SK-N-SH (cell line): ENCODE measurements around the gene FAM76B. TPM values are rescaled to one million over a fixed set of nuclear protein-coding genes. Genes with fewer than 3 reads are reported as not detected.

ENCODE experiments used
- CTCF ChIA-PET: fragments of 300-600, 350-600 bp; formaldehyde crosslinking; extraction: SDS; loops from one replicate; lab custom pipeline; 2021; lab: Yijun Ruan, JAX
- POLR2A ChIA-PET: fragments of 350-600 bp; sonication (Branson Sonifier 250); formaldehyde crosslinking; extraction: SDS; loops from one replicate; lab custom pipeline; 2020; ENCODE audit warnings: antibody characterized with exemption, inconsistent platforms; lab: Yijun Ruan, JAX
- DNase-seq: peaks from one replicate; pipeline ENCODE4 v3.0.0; 2012
- H2AFZ ChIP-seq: fragments of 200-600 bp; sonication (generic); 2 replicates; pipeline ENCODE4 v1.8.1; 2016; ENCODE audit warnings: antibody characterized with exemption, mild to moderate bottlenecking, low read depth
- H3F3A ChIP-seq: fragments of 200-600 bp; sonication (generic); replicated peaks from 2 replicates; pipeline ENCODE3; 2016; ENCODE audit warnings: antibody characterized with exemption, mild to moderate bottlenecking; ENCODE audit not compliant: insufficient read depth
- H3K27ac ChIP-seq, 2 experiments: fragments of 200-500 bp in 1 of 2; fragments of 200-600 bp in 1 of 2; sonication (Bioruptor generic) in 1 of 2; sonication (generic), shearing (Covaris generic) in 1 of 2; 2 replicates each; pipeline versions ENCODE4 v1.5.1 to v1.6.1; 2014 to 2016; ENCODE audit warnings: low read depth in 2 of 2, inconsistent platforms in 1 of 2, low read length in 1 of 2, mild to moderate bottlenecking in 1 of 2, mixed read lengths in 1 of 2
- H3K27me3 ChIP-seq: fragments of 200-600 bp; sonication (generic), shearing (Covaris generic); 2 replicates; pipeline ENCODE4 v1.6.1; 2016; ENCODE audit warnings: mixed run types; ENCODE audit not compliant: insufficient read depth
- H3K36me3 ChIP-seq, 2 experiments: fragments of 200-500 bp in 1 of 2; fragments of 200-600 bp in 1 of 2; sonication (Bioruptor generic) in 1 of 2; sonication (generic) in 1 of 2; replicated peaks in 1 of 2; 2 replicates each; pipeline versions ENCODE3 to v1.5.1; 2014 to 2016; ENCODE audit warnings: low read length in 1 of 2, mild to moderate bottlenecking in 1 of 2; ENCODE audit not compliant: insufficient read depth in 2 of 2, control insufficient read depth in 1 of 2
- H3K4me1 ChIP-seq, 2 experiments: fragments of 200-500 bp in 1 of 2; fragments of 200-600 bp in 1 of 2; sonication (Bioruptor generic) in 1 of 2; sonication (generic), shearing (Covaris generic) in 1 of 2; 2 replicates each; pipeline versions ENCODE4 v1.5.1 to v1.6.1; 2014 to 2016; ENCODE audit warnings: low read depth in 1 of 2, low read length in 1 of 2, mixed run types in 1 of 2; ENCODE audit not compliant: insufficient read depth in 2 of 2, control insufficient read depth in 1 of 2
- H3K4me2 ChIP-seq: fragments of 200-600 bp; sonication (generic), shearing (Covaris generic); 2 replicates; pipeline ENCODE4 v1.6.1; 2017; ENCODE audit warnings: mixed run types
- H3K4me3 ChIP-seq, 2 experiments: fragments of 200-500 bp in 1 of 2; fragments of 200-600 bp in 1 of 2; sonication (Bioruptor generic) in 1 of 2; sonication (generic), shearing (Covaris generic) in 1 of 2; 2 replicates each; pipeline versions ENCODE4 v1.5.1 to v1.8.1; 2014 to 2016; ENCODE audit warnings: low read depth in 2 of 2, inconsistent platforms in 1 of 2, low read length in 1 of 2, mild to moderate bottlenecking in 1 of 2, mixed read lengths in 1 of 2, moderate library complexity in 1 of 2
- H3K79me2 ChIP-seq: fragments of 200-600 bp; sonication (generic); 2 replicates; pipeline ENCODE4 v1.8.1; 2017; ENCODE audit warnings: mild to moderate bottlenecking; ENCODE audit not compliant: insufficient read depth
- H3K9ac ChIP-seq: fragments of 200-600 bp; sonication (generic); 2 replicates; pipeline ENCODE4 v1.6.1; 2017; ENCODE audit warnings: mixed run types
- H3K9me2 ChIP-seq: fragments of 200-600 bp; sonication (generic); 2 replicates; pipeline ENCODE4 v1.6.1; 2017; ENCODE audit warnings: mixed run types
- H3K9me3 ChIP-seq: fragments of 200-600 bp; sonication (generic); 2 replicates; pipeline ENCODE4 v1.6.1; 2017; ENCODE audit warnings: mixed run types, mild to moderate bottlenecking, moderate library complexity
- H4K20me1 ChIP-seq: fragments of 200-600 bp; sonication (generic); 2 replicates; pipeline ENCODE4 v1.6.1; 2017; ENCODE audit warnings: mild to moderate bottlenecking, mixed run types; ENCODE audit not compliant: insufficient read depth
- EZH2phosphoT487 ChIP-seq: fragments of 200-600 bp; sonication (generic); IDR thresholded peaks from 2 replicates; pipeline ENCODE4 v1.6.1; 2017; ENCODE audit warnings: low read depth, mixed run types, mild to moderate bottlenecking, antibody characterized with exemption, moderate library complexity, borderline replicate concordance
- FOSL2 ChIP-seq: IDR thresholded peaks from 2 replicates; pipeline ENCODE4 v1.4.0; 2012; ENCODE audit warnings: low read depth, mild to moderate bottlenecking, moderate library complexity, borderline replicate concordance
- FOXJ3 ChIP-seq: sonication (generic); formaldehyde crosslinking; IDR thresholded peaks from 2 replicates; pipeline ENCODE4 v1.5.1; 2020; ENCODE audit warnings: mild to moderate bottlenecking, missing genetic modification reagents
- FOXM1 ChIP-seq: IDR thresholded peaks from 2 replicates; pipeline ENCODE4 v1.4.0; 2012; ENCODE audit warnings: low read depth, mild to moderate bottlenecking
- GABPA ChIP-seq: IDR thresholded peaks from 2 replicates; pipeline ENCODE4 v1.4.0; 2012; ENCODE audit warnings: low read depth, mild to moderate bottlenecking
- NFIC ChIP-seq: IDR thresholded peaks from 2 replicates; pipeline ENCODE4 v1.4.0; 2012; ENCODE audit warnings: borderline replicate concordance
- POLR2AphosphoS5 ChIP-seq: IDR thresholded peaks from 2 replicates; pipeline ENCODE4 v1.6.1; 2012; ENCODE audit warnings: low read depth, low read length
- REST ChIP-seq: IDR thresholded peaks from 2 replicates; pipeline ENCODE4 v1.6.1; 2012; ENCODE audit warnings: mild to moderate bottlenecking, low read depth, low read length, moderate library complexity
- RFX5 ChIP-seq: IDR thresholded peaks from 2 replicates; pipeline ENCODE4 v1.6.1; 2012; ENCODE audit warnings: mild to moderate bottlenecking, improper control_type of control experiment, low read length
- SIN3A ChIP-seq: IDR thresholded peaks from 2 replicates; pipeline ENCODE4 v1.6.1; 2012; ENCODE audit warnings: low read depth, mild to moderate bottlenecking, low read length, moderate library complexity, borderline replicate concordance
- SMC3 ChIP-seq: IDR thresholded peaks from 2 replicates; pipeline ENCODE4 v1.6.1; 2012; ENCODE audit warnings: low read depth, low read length, improper control_type of control experiment
- TAF1 ChIP-seq: IDR thresholded peaks from 2 replicates; pipeline ENCODE4 v1.6.1; 2012; ENCODE audit warnings: low read depth, mild to moderate bottlenecking, low read length, moderate library complexity, borderline replicate concordance
- TCF12 ChIP-seq: IDR thresholded peaks from 2 replicates; pipeline ENCODE4 v1.4.0; 2012
- TEAD4 ChIP-seq: IDR thresholded peaks from 2 replicates; pipeline ENCODE4 v1.4.0; 2012; ENCODE audit warnings: mild to moderate bottlenecking, borderline replicate concordance; ENCODE audit not compliant: insufficient read depth
- USF1 ChIP-seq: IDR thresholded peaks from 2 replicates; pipeline ENCODE4 v1.4.0; 2012; ENCODE audit warnings: low read depth, borderline replicate concordance
- USF2 ChIP-seq: fragments of 150-350 bp; IDR thresholded peaks from 2 replicates; pipeline ENCODE4 v1.6.1; 2017; ENCODE audit warnings: antibody characterized with exemption, low read length, low read depth, borderline replicate concordance
- YY1 ChIP-seq: IDR thresholded peaks from 2 replicates; pipeline ENCODE4 v1.4.0; 2012; ENCODE audit warnings: low read depth, mild to moderate bottlenecking
- WGBS: methylation state at CpG from one replicate; pipeline ENCODE4 v1.1.6; 2017; ENCODE audit warnings: low lambda C conversion rate; 5-methylcytosine and 5-hydroxymethylcytosine counted together
- polyA plus RNA-seq, 3 experiments: library from polyadenylated mRNA; depleted of rRNA; stranded (reverse); fragments of >200 nt; gene quantifications; 2 replicates each; pipeline ENCODE4 v1.2.3, GENCODE V29; 2012
- TF ChIP-seq, protein P1 (sequence below): IDR thresholded peaks from 2 replicates; pipeline ENCODE4; 2012

FAM76B gene
- polyA plus RNA-seq, 1 of the 3 experiments (the other 2 are of a cell fraction), result 15.4 TPM

DNA sequence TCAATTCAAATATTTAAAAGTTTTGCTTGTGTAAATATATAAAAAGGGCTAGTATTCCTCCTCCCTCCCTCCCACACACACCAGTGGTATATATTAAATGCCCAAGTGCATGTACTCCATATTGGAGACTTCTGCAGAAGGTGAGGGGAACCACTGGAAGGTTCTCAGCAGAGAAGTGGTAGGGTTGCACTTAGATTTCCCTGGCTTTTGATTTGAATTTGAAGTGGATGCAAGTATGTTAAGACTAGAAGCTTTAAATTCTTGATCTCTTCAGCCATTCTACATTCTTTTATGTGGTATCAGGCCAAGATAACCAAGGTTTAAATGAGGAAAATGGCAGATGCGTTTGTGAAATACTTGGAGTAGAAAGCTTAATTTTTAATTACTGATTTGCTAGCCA is 43.8 kb upstream of the FAM76B start:
- Histone ChIP-seq H3K4me1 (peaks cover 2 to 10% of the 10 kb centered on the region in 2 experiments; a peak in 3 of 4 replicates), H3K4me2 (no peak overlapping the region), H3K27ac (no peak overlapping the region), H3K36me3 (peaks cover 68 to 86% of the 10 kb centered on the region in 2 experiments), H3K9me2 (no peaks in the 10 kb centered on the region), H4K20me1 (no peaks in the 10 kb centered on the region), H3K9ac (no peak overlapping the region), H3K79me2 (no peaks in the 10 kb centered on the region), H3K4me3 (no peak overlapping the region), H3K9me3 (no peaks in the 10 kb centered on the region), H3K27me3 (no peaks in the 10 kb centered on the region), H3F3A (peaks cover 42% of the 10 kb centered on the region), H2AFZ (no peak overlapping the region)
- TF ChIP-seq NFIC (no peak), TCF12 (no peak), FOXM1 (no peak)
- POLR2A ChIA-PET, result no interaction called here
- 90% methylated on average over 1 of the region's 1 CpG for WGBS
- DNase-seq, result no peak
- CTCF ChIA-PET, result interaction anchor here (0.6 to 1.7 kb wide), 3 partner anchors 508 to 593 kb away, joined by 3 to 6 read pairs (median 3); no protein-coding TSS in a partner anchor

DNA sequence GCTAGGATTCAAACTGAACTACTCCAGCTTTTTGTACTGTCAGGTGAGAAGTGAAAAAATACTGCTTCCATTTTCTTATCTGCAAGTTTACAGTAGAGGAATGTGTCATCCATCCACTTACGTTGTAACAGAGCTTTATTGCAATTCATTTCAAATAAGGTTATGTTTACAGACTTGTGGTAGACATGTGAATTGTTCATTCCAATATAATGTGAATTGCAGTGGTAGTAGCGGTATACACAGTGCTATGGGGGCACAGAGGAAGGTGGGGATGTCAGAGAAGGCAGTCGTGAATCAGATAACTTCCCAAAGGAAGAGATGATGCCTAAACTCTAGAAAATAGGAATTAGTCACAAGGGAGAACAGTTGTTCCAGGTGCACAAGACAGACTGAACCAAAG is 43.2 kb upstream of the FAM76B start:
- no peaks in the 10 kb centered on the region for H4K20me1 ChIP-seq
- H3K79me2 ChIP-seq, result no peaks in the 10 kb centered on the region
- POLR2A ChIA-PET, result no interaction called here
- TF ChIP-seq FOXJ3 (no peak), TCF12 (no peak), EZH2phosphoT487 (no peak), POLR2AphosphoS5 (no peak), YY1 (no peak), USF2 (no peak), FOSL2 (no peak), FOXM1 (no peak), RFX5 (no peak), USF1 (no peak), TEAD4 (no peak), GABPA (no peak), REST (no peak), SMC3 (no peak), TAF1 (no peak), SIN3A (no peak)
- TF ChIP-seq, protein P1, sequence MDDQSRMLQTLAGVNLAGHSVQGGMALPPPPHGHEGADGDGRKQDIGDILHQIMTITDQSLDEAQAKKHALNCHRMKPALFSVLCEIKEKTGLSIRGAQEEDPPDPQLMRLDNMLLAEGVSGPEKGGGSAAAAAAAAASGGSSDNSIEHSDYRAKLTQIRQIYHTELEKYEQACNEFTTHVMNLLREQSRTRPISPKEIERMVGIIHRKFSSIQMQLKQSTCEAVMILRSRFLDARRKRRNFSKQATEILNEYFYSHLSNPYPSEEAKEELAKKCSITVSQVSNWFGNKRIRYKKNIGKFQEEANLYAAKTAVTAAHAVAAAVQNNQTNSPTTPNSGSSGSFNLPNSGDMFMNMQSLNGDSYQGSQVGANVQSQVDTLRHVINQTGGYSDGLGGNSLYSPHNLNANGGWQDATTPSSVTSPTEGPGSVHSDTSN, result no peak
- CTCF ChIA-PET, result interaction anchor here (0.6 to 1.7 kb wide), 3 partner anchors 35 to 593 kb away, joined by 3 to 6 read pairs (median 3); no protein-coding TSS in a partner anchor
- H3K9me3 ChIP-seq, result no peaks in the 10 kb centered on the region
- 85% methylated on average over 3 of the region's 3 CpGs for WGBS
- no peak overlapping the region for H3K9ac ChIP-seq
- H3K9me2 ChIP-seq, result no peaks in the 10 kb centered on the region
- DNase-seq, result no peak
- H3K4me1 ChIP-seq, result peaks cover 2 to 10% of the 10 kb centered on the region in 2 experiments; a peak in 3 of 4 replicates
- no peaks in the 10 kb centered on the region for H3K27me3 ChIP-seq
- no peak overlapping the region for H3K4me3 ChIP-seq
- H2AFZ ChIP-seq, result no peak overlapping the region
- H3F3A ChIP-seq, result peaks cover 43% of the 10 kb centered on the region
- peaks cover 68 to 85% of the 10 kb centered on the region in 2 experiments for H3K36me3 ChIP-seq
- no peak overlapping the region for H3K4me2 ChIP-seq
- H3K27ac ChIP-seq, result peak overlapping the region in 1 of 2 experiments; percentile 89; a peak in 1 of 4 replicates
